K562 (cell line): Measurements from ENCODE around the gene PCDH9. TPM values are rescaled to one million over a fixed set of nuclear protein-coding genes. Genes with fewer than 3 reads are reported as not detected.

Experiments
- ATAC-seq: fragments of 200-7000 bp; cut with Tn5 transposase; 3 replicates; pipeline ENCODE4 v1.9.1; 2020; ENCODE audit warnings: moderate library complexity
- BruUV-seq: library from RNA; stranded (reverse); fragments of 400-500 nt; replicated peaks from 2 replicates; lab custom pipeline; 2021; lab: Mats Ljungman, UMichigan
- CTCF ChIA-PET: fragments of 300-600 bp; formaldehyde crosslinking; extraction: SDS; loops from one replicate; lab custom pipeline; 2021; ENCODE audit warnings: low intra/inter-chr PET ratio; lab: Yijun Ruan, JAX
- POLR2A ChIA-PET: fragments of 300-600, 350-650 bp; sonication (Branson Sonifier 250); formaldehyde crosslinking; extraction: SDS; loops from one replicate; lab custom pipeline; 2021; ENCODE audit warnings: antibody characterized with exemption, inconsistent platforms; lab: Yijun Ruan, JAX
- DNase-seq, 4 experiments: peaks; one replicate each; pipeline versions ENCODE4 v3.0.0 to v3.0.0-alpha.2; 2011 to 2018; ENCODE audit warnings: low spot score in 3 of 4, mixed read lengths in 3 of 4; ENCODE audit errors: extremely low read depth in 1 of 4
- FAIRE-seq: peaks from 2 replicates; lab custom pipeline; 2011; peaks lifted over from hg19 to GRCh38; lab: Jason Lieb, UNC
- H2AFZ ChIP-seq: 2 replicates; pipeline ENCODE4 v1.6.0; 2011; ENCODE audit warnings: low read depth, low read length, control low read depth, inconsistent platforms
- H3K27ac ChIP-seq: fragments of 200-600 bp; 3 replicates; pipeline ENCODE4 v1.8.0; 2011; ENCODE audit warnings: low read depth, mild to moderate bottlenecking, control low read depth, inconsistent platforms, low read length, moderate library complexity, mixed read lengths; ENCODE audit errors: extremely low read depth
- H3K27me3 ChIP-seq, 2 experiments: fragments of 300-600 bp in 1 of 2; 2 replicates in 1 of 2; 3 replicates in 1 of 2; pipeline versions ENCODE4 v1.6.0 to v1.8.0; 2011; ENCODE audit warnings: inconsistent platforms in 2 of 2, low read length in 2 of 2, mild to moderate bottlenecking in 1 of 2, mixed read lengths in 1 of 2, moderate library complexity in 1 of 2; ENCODE audit not compliant: control insufficient read depth in 2 of 2, insufficient read depth in 2 of 2
- H3K36me3 ChIP-seq: fragments of 300-600 bp; 3 replicates; pipeline ENCODE4 v1.8.0; 2011; ENCODE audit warnings: mild to moderate bottlenecking, low read length, inconsistent platforms; ENCODE audit not compliant: control insufficient read depth, insufficient read depth
- H3K4me1 ChIP-seq, 2 experiments: fragments of 200-600 bp in 1 of 2; replicated peaks in 1 of 2; 2 replicates in 1 of 2; 3 replicates in 1 of 2; pipeline versions ENCODE4 v1.5.1 to v1.8.0; 2011; ENCODE audit warnings: inconsistent platforms in 2 of 2, low read length in 2 of 2, mild to moderate bottlenecking in 1 of 2, mixed read lengths in 1 of 2, moderate library complexity in 1 of 2; ENCODE audit not compliant: control insufficient read depth in 2 of 2, insufficient read depth in 2 of 2
- H3K4me2 ChIP-seq: 2 replicates; pipeline ENCODE4 v1.6.1; 2011; ENCODE audit warnings: low read length, control low read depth, inconsistent platforms, mixed read lengths; ENCODE audit not compliant: insufficient read depth
- H3K4me3 ChIP-seq: fragments of 200-600 bp; sonication (generic), shearing (Covaris generic); 2 replicates; pipeline ENCODE4 v1.5.1; 2016; ENCODE audit warnings: control low read depth, inconsistent platforms
- H3K79me2 ChIP-seq: fragments of 200-600 bp; 3 replicates; pipeline ENCODE4 v1.8.0; 2011; ENCODE audit warnings: low read length, inconsistent platforms; ENCODE audit not compliant: control insufficient read depth, insufficient read depth
- H3K9ac ChIP-seq, 2 experiments: 2 replicates each; pipeline versions ENCODE4 v1.6.0 to v1.6.1; 2011; ENCODE audit warnings: low read depth in 2 of 2, low read length in 2 of 2, control low read depth in 1 of 2, inconsistent platforms in 1 of 2, mild to moderate bottlenecking in 1 of 2, mixed read lengths in 1 of 2; ENCODE audit not compliant: insufficient read depth in 1 of 2
- H3K9me1 ChIP-seq: one replicate; pipeline ENCODE4 v1.6.0; 2011; ENCODE audit warnings: inconsistent platforms, mild to moderate bottlenecking, low read length, moderate library complexity; ENCODE audit not compliant: control insufficient read depth, insufficient read depth
- H3K9me3 ChIP-seq: replicated peaks from 2 replicates; pipeline ENCODE4 v1.5.1; 2011; ENCODE audit warnings: low read depth, low read length, inconsistent platforms; ENCODE audit not compliant: control insufficient read depth, insufficient read depth
- H4K20me1 ChIP-seq: replicated peaks from 2 replicates; pipeline ENCODE4 v1.6.1; 2011; ENCODE audit warnings: low read length, inconsistent platforms, mixed read lengths; ENCODE audit not compliant: control insufficient read depth, insufficient read depth
- ATF3 ChIP-seq, 2 experiments: fragments of 450-650 bp in 1 of 2; sonication (generic) in 1 of 2; formaldehyde crosslinking in 1 of 2; IDR thresholded peaks in 1 of 2; conservative IDR thresholded peaks in 1 of 2; 2 replicates each; pipeline versions ENCODE4 v1.6.1 to v1.8.1; 2016 to 2023; ENCODE audit warnings: mild to moderate bottlenecking in 2 of 2, moderate library complexity in 2 of 2, inconsistent platforms in 1 of 2, missing genetic modification reagents in 1 of 2
- DACH1 ChIP-seq: fragments of 450-650 bp; IDR thresholded peaks from 2 replicates; pipeline ENCODE4 v1.6.1; 2018; ENCODE audit not compliant: partially characterized antibody
- FOSL1 ChIP-seq: fragments of 200-800 bp; sonication (Bioruptor generic); conservative IDR thresholded peaks from 2 replicates; pipeline ENCODE4 v1.6.1; 2016; ENCODE audit warnings: missing genetic modification characterization, missing compliant biosample characterization
- JUN ChIP-seq, 2 experiments: sonication (generic) in 1 of 2; formaldehyde crosslinking in 1 of 2; IDR thresholded peaks; 2 replicates each; pipeline versions ENCODE4 v1.6.1 to v1.8.0; 2012 to 2022; ENCODE audit warnings: borderline replicate concordance in 2 of 2, mild to moderate bottlenecking in 2 of 2, improper control_type of control experiment in 1 of 2, low read depth in 1 of 2, low read length in 1 of 2, missing genetic modification reagents in 1 of 2
- JUND ChIP-seq, 2 experiments: IDR thresholded peaks; 2 replicates in 1 of 2; 3 replicates in 1 of 2; pipeline ENCODE4 v1.6.1; 2011; ENCODE audit warnings: borderline replicate concordance in 2 of 2, low read depth in 2 of 2, low read length in 2 of 2, improper control_type of control experiment in 1 of 2, missing biosample characterization in 1 of 2, missing genetic modification characterization in 1 of 2, missing genetic modification reagents in 1 of 2
- MAFG ChIP-seq: fragments of 450-650 bp; conservative IDR thresholded peaks from 2 replicates; pipeline ENCODE4 v1.6.1; 2016; ENCODE audit warnings: missing genetic modification characterization, missing compliant biosample characterization
- SOX6 ChIP-seq: fragments of 450-650 bp; IDR thresholded peaks from 2 replicates; pipeline ENCODE4 v1.6.1; 2014; ENCODE audit warnings: mild to moderate bottlenecking
- ZNF57 ChIP-seq: fragments of 450-650 bp; formaldehyde crosslinking; IDR thresholded peaks from 2 replicates; pipeline ENCODE4 v1.4.0; 2020; ENCODE audit warnings: mild to moderate bottlenecking, moderate library complexity
- WGBS: fragments of 100-300 bp; shearing (Covaris generic); methylation state at CpG from one replicate; pipeline ENCODE4 v1.1.6; 2016; ENCODE audit warnings: low coverage, mixed read lengths; ENCODE audit not compliant: insufficient coverage; ENCODE audit errors: missing lambda C conversion rate; 5-methylcytosine and 5-hydroxymethylcytosine counted together
- in situ Hi-C: fragments of 300-500 bp; cut with MboI; formaldehyde crosslinking; loops from 4 replicates; pipeline ENCODE4 v1.15.0; 2018; ENCODE audit warnings: inconsistent platforms, mixed read lengths
- intact Hi-C: fragments of 100-400 bp; cut with micrococcal nuclease; formaldehyde crosslinking; loops from 2 replicates; pipeline ENCODE4 v1.14.2; 2022
- polyA plus RNA-seq, 8 experiments: library from polyadenylated mRNA; depleted of rRNA in 4 of 8; stranded (reverse) in 5 of 8; unstranded in 3 of 8; fragments of >200 nt; fragmentation: Nextera tagmentation in 2 of 8; fragmentation: Illumina TruSeq in 1 of 8; extraction: Ambion mirVana in 2 of 8; extraction: Trizol in 1 of 8; gene quantifications; 2 replicates each; pipeline versions ENCODE4 v1.2.1 to v1.2.3, GENCODE V29; 2011 to 2014; ENCODE audit warnings: inconsistent platforms in 1 of 8, missing spikeins in 1 of 8
- total RNA-seq, 7 experiments: library from RNA; depleted of rRNA in 6 of 7; stranded (reverse); fragments of >200 nt in 6 of 7; fragmentation: Illumina TruSeq in 2 of 7; extraction: Trizol in 2 of 7; gene quantifications; 2 replicates each; pipeline versions ENCODE4 v1.2.1 to v1.2.3, GENCODE V29; 2011 to 2021; ENCODE audit warnings: low replicate concordance in 1 of 7

PCDH9 gene
- total and polyA plus RNA-seq, 9 of the 15 experiments (the other 6 are each of a cell fraction or from before 2014, with no cell fraction given), result 1.1 to 6.7 (median 4.9) TPM

DNA sequence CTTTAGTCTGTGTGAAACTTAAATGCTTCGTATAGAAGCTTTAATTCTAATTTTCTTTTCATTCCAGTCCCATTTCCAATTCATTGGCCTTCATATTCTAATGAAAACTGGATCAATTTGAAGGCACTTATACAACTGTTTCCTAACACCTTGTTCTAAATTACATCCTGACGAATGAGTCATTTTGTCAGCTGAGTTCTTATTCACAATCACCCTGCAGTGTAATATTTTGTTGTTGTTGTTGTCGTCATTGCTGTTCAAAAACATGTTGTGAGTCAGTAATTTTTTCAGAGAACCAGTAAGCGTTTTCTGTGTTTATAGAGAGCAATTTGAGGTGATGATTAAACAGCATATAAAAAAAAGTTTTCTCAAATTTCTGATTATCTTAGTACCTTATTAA, 290.0 kb downstream of the PCDH9 start:
- intact Hi-C loops, result no loop called here
- CTCF ChIA-PET, result no interaction called here
- Histone ChIP-seq H3K36me3 (no peaks in the 10 kb centered on the region), H4K20me1 (no peaks in the 10 kb centered on the region), H3K79me2 (no peaks in the 10 kb centered on the region)
- peak; percentile 60 for TF ChIP-seq ATF3 (IDR thresholded peaks at IDR 0.05)
- TF ChIP-seq ATF3 (CRISPR knock-in tag; conservative IDR thresholded peaks at IDR 0.05), result no peak
- TF ChIP-seq JUND (IDR thresholded peaks at IDR 0.05; ENCODE audit: borderline replicate concordance, low read depth, low read length), result peak; percentile 18; the same call in 1 of the 2 replicates
- no peak for TF ChIP-seq JUND (tag; IDR thresholded peaks at IDR 0.05; ENCODE audit: borderline replicate concordance, low read depth, low read length)
- no peak for TF ChIP-seq MAFG
- peak; percentile 29; the same call in 1 of the 2 replicates for TF ChIP-seq JUN (IDR thresholded peaks at IDR 0.05; ENCODE audit: borderline replicate concordance, low read depth, low read length)
- TF ChIP-seq JUN (CRISPR knock-in tag; IDR thresholded peaks at IDR 0.05; ENCODE audit: borderline replicate concordance), result no peak
- TF ChIP-seq DACH1, result peak; percentile 40
- no peak for TF ChIP-seq ZNF57 (CRISPR knock-in tag)
- TF ChIP-seq FOSL1 (tag), result peak; percentile 68
- no peak for TF ChIP-seq SOX6
- TF ChIP-seq, all 486 proteins: peak for 5
- H3K9me3 ChIP-seq, result no peaks in the 10 kb centered on the region
- FAIRE-seq (no peak), ATAC-seq (no peak), DNase-seq (no peak)
- 29% methylated on average over 4 of the region's 4 CpGs for WGBS
- in situ Hi-C loops, result no loop called here
- no peak overlapping the region for H3K9ac ChIP-seq
- no peaks in the 10 kb centered on the region for H3K4me1 ChIP-seq
- H3K4me3 ChIP-seq, result no peak overlapping the region
- peak overlapping the region; percentile 43; the same call in 1 of the 3 replicates for H3K27ac ChIP-seq
- H2AFZ ChIP-seq, result no peak overlapping the region
- BruUV-seq, result no TSS peak
- POLR2A ChIA-PET, result no interaction called here
- H3K27me3 ChIP-seq, result no peaks in the 10 kb centered on the region
- no peaks in the 10 kb centered on the region for H3K9me1 ChIP-seq
- H3K4me2 ChIP-seq, result no peak overlapping the region
